Measurements from ENCODE around the gene CHST5.

DNA sequence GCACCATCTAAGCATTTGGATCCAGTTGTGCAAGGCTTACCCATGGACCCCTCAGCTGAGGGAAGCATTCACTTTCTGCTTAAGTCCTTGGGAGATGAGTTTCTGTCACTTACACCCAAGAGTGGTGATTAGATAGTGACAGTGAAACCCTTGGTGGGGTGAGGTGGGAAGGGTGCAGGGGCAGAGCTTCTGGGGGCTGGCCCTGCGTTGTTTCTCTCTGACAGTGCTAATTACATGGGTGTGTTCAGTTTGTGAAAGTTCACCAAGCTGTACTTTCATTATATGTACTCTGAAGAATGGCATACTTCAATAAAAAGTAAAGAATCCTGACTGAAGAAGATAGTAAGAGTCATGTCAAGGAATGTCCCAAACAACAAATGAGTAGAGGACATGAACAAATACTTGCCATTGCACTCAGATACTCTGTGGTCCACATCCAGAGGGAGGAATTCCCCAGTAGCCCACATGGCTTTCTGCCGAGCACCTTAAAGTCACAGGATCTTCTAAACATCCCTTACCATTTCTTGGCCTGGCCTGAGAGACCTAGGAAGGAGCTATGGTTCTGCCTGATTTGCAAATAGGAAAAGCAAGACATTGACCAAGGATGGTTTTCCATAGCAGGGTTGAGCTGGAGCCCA lies 49.1 kb downstream of the CHST5 start:
- TF ChIP-seq CTCF (IDR thresholded peaks at IDR 0.05; ENCODE audit: borderline replicate concordance, extremely low read depth, low read length, poor library complexity, severe bottlenecking) (no peak), EZH2 (IDR thresholded peaks at IDR 0.05; ENCODE audit: borderline replicate concordance, low read depth, low read length, severe bottlenecking) (no peak)
